K562 (cell line): ENCODE data around the gene C2orf42. TPM values are rescaled to one million over a fixed set of nuclear protein-coding genes. Genes with fewer than 3 reads are reported as not detected.
A peak's percentile ranks its signal among the peaks of the same experiment; 100 is the strongest.

Source experiments
- AFF1 ChIP-seq, 2 experiments: fragments of 450-650 bp; IDR thresholded peaks; 2 replicates each; pipeline ENCODE4 v1.6.1; 2018; ENCODE audit warnings: mild to moderate bottlenecking in 2 of 2, low read depth in 1 of 2; ENCODE audit not compliant: partially characterized antibody in 2 of 2
- E2F1 ChIP-seq: sonication (generic); formaldehyde crosslinking; IDR thresholded peaks from 2 replicates; pipeline ENCODE4 v1.8.1; 2023; ENCODE audit warnings: mild to moderate bottlenecking, missing genetic modification reagents, moderate library complexity
- E4F1 ChIP-seq: fragments of 250-450 bp; sonication (Bioruptor Pico); IDR thresholded peaks from 2 replicates; pipeline ENCODE4 v1.5.0; 2021; ENCODE audit warnings: mild to moderate bottlenecking, borderline replicate concordance
- GABPA ChIP-seq: fragments of 200-800 bp; sonication (Bioruptor generic); conservative IDR thresholded peaks from 2 replicates; pipeline ENCODE4 v1.6.1; 2016; ENCODE audit warnings: low read depth, missing genetic modification characterization, missing compliant biosample characterization
- HNRNPH1 ChIP-seq: fragments of 200-400 bp; formaldehyde crosslinking; optimal IDR thresholded peaks from 2 replicates; pipeline ENCODE3; 2017; ENCODE audit warnings: low read depth, mild to moderate bottlenecking, low read length, moderate library complexity
- HNRNPK ChIP-seq: fragments of 200-400 bp; formaldehyde crosslinking; IDR thresholded peaks from one replicate; pipeline ENCODE4 v1.6.1; 2018; ENCODE audit warnings: mild to moderate bottlenecking, low read depth, low read length; ENCODE audit not compliant: poor library complexity, severe bottlenecking
- MCM5 ChIP-seq: fragments of 450-650 bp; IDR thresholded peaks from 2 replicates; pipeline ENCODE4 v1.6.1; 2016; ENCODE audit warnings: low read depth
- MYC ChIP-seq, 2 experiments: fragments of 250-450 bp in 1 of 2; sonication (Bioruptor Pico) in 1 of 2; IDR thresholded peaks; 2 replicates each; pipeline versions ENCODE4 v1.5.1 to v1.6.1; 2012 to 2021; ENCODE audit warnings: low read depth in 2 of 2, borderline replicate concordance in 1 of 2, improper control_type of control experiment in 1 of 2, low read length in 1 of 2, mild to moderate bottlenecking in 1 of 2, moderate library complexity in 1 of 2
- NONO ChIP-seq, 2 experiments: fragments of 200-400 bp in 1 of 2; fragments of 450-650 bp in 1 of 2; formaldehyde crosslinking in 1 of 2; IDR thresholded peaks; 2 replicates each; pipeline ENCODE4 v1.6.1; 2017; ENCODE audit warnings: low read depth in 2 of 2, mild to moderate bottlenecking in 2 of 2, moderate library complexity in 2 of 2, low read length in 1 of 2
- NR4A1 ChIP-seq, 2 experiments: fragments of 250-450 bp in 1 of 2; fragments of 450-650 bp in 1 of 2; sonication (Bioruptor Pico) in 1 of 2; IDR thresholded peaks; 2 replicates each; pipeline versions ENCODE4 v1.4.0 to v1.6.1; 2016 to 2020; ENCODE audit warnings: mild to moderate bottlenecking in 2 of 2, missing compliant biosample characterization in 1 of 2, missing genetic modification characterization in 1 of 2, moderate library complexity in 1 of 2
- RBBP5 ChIP-seq: fragments of 200-600 bp; sonication (generic); IDR thresholded peaks from 2 replicates; pipeline ENCODE4 v1.6.1; 2012; ENCODE audit warnings: borderline replicate concordance, mild to moderate bottlenecking, low read length, control low read depth, inconsistent platforms; ENCODE audit not compliant: insufficient read depth, poor library complexity, severe bottlenecking
- SIX5 ChIP-seq, 2 experiments: IDR thresholded peaks; 2 replicates each; pipeline ENCODE4 v1.6.1; 2011; ENCODE audit warnings: low read length in 2 of 2, borderline replicate concordance in 1 of 2, low read depth in 1 of 2, mild to moderate bottlenecking in 1 of 2, moderate library complexity in 1 of 2; ENCODE audit not compliant: insufficient read depth in 1 of 2
- SREBF2 ChIP-seq: sonication (generic); formaldehyde crosslinking; IDR thresholded peaks from 2 replicates; pipeline ENCODE4 v1.4.0; 2020; ENCODE audit warnings: mild to moderate bottlenecking, missing genetic modification reagents
- TSC22D4 ChIP-seq: fragments of 450-650 bp; IDR thresholded peaks from 2 replicates; pipeline ENCODE4 v1.6.1; 2016; ENCODE audit warnings: missing genetic modification characterization, missing biosample characterization, control low read depth
- ZBTB1 ChIP-seq: sonication (generic); formaldehyde crosslinking; IDR thresholded peaks from 2 replicates; pipeline ENCODE4 v1.8.1; 2023; ENCODE audit warnings: missing genetic modification reagents, low read depth, mild to moderate bottlenecking, borderline replicate concordance
- ZNF212 ChIP-seq: fragments of 450-650 bp; formaldehyde crosslinking; IDR thresholded peaks from 2 replicates; pipeline ENCODE4 v1.4.0; 2020; ENCODE audit warnings: mild to moderate bottlenecking
- ZNF311 ChIP-seq: fragments of 250-450 bp; sonication (Bioruptor Pico); IDR thresholded peaks from 2 replicates; pipeline ENCODE4 v1.4.0; 2020; ENCODE audit warnings: mild to moderate bottlenecking, moderate library complexity
- polyA plus RNA-seq, 8 experiments: library from polyadenylated mRNA; depleted of rRNA in 4 of 8; stranded (reverse) in 5 of 8; unstranded in 3 of 8; fragments of >200 nt; fragmentation: Nextera tagmentation in 2 of 8; fragmentation: Illumina TruSeq in 1 of 8; extraction: Ambion mirVana in 2 of 8; extraction: Trizol in 1 of 8; gene quantifications; 2 replicates each; pipeline versions ENCODE4 v1.2.1 to v1.2.3, GENCODE V29; 2011 to 2014; ENCODE audit warnings: inconsistent platforms in 1 of 8, missing spikeins in 1 of 8
- total RNA-seq, 7 experiments: library from RNA; depleted of rRNA in 6 of 7; stranded (reverse); fragments of >200 nt in 6 of 7; fragmentation: Illumina TruSeq in 2 of 7; extraction: Trizol in 2 of 7; gene quantifications; 2 replicates each; pipeline versions ENCODE4 v1.2.1 to v1.2.3, GENCODE V29; 2011 to 2021; ENCODE audit warnings: low replicate concordance in 1 of 7

C2orf42 gene
- total and polyA plus RNA-seq, 9 of the 15 experiments (the other 6 are each of a cell fraction or from before 2014, with no cell fraction given): 4.6 to 10.9 (median 7.5) TPM

GRCh38 chr2:70133491-70134322 lies 57.1 kb downstream of the C2orf42 start (continued):
- TF ChIP-seq AFF1 (IDR thresholded peaks at IDR 0.05; ENCODE audit: low read depth in 1 of 2, partially characterized antibody in 2 of 2) (no peak), NONO (IDR thresholded peaks at IDR 0.05; ENCODE audit: low read depth in 2 of 2, low read length in 1 of 2) (no peak), RBBP5 (peak; percentile 24), HNRNPK (no peak), TSC22D4 (tag) (no peak), SIX5 (IDR thresholded peaks at IDR 0.05; ENCODE audit: borderline replicate concordance in 1 of 2, insufficient read depth in 1 of 2, low read depth in 1 of 2, low read length in 2 of 2) (no peak), MYC (IDR thresholded peaks at IDR 0.05; ENCODE audit: low read depth, low read length) (no peak), MYC (CRISPR knock-in tag; IDR thresholded peaks at IDR 0.05; ENCODE audit: borderline replicate concordance, low read depth) (peak; percentile 39; the same call in 1 of the 2 replicates), HNRNPH1 (no peak), E4F1 (CRISPR knock-in tag) (no peak), NR4A1 (CRISPR knock-in tag; IDR thresholded peaks at IDR 0.05) (0 out of 2 replicates have a peak, but pooled peaks have one; percentile 56), NR4A1 (tag; IDR thresholded peaks at IDR 0.05) (no peak), SREBF2 (CRISPR knock-in tag) (no peak), ZNF311 (CRISPR knock-in tag) (peak; percentile 6; the same call in 1 of the 2 replicates), ZBTB1 (CRISPR knock-in tag) (no peak), GABPA (tag) (no peak), ZNF212 (CRISPR knock-in tag) (no peak), E2F1 (CRISPR knock-in tag) (no peak), MCM5 (no peak)
